ENCODE measurements around the gene DCT. TPM values are rescaled to one million over a fixed set of nuclear protein-coding genes. Genes with fewer than 3 reads are reported as not detected.

DCT gene
- total RNA-seq, 1 experiment from 2014 or later, result not detected

GRCh38 chr13:94416454-94417080, 62.9 kb downstream of the DCT start:
- no TSS peak for BruUV-seq (replicated peaks)
- ATAC-seq, result no peak

GRCh38 chr13:94415500-94416237, 63.8 kb downstream of the DCT start:
- ATAC-seq, result no peak
- TF ChIP-seq TCF7L2 (IDR thresholded peaks at IDR 0.05; ENCODE audit: low read depth, low read length), result no peak
- TF ChIP-seq REST (IDR thresholded peaks at IDR 0.05; ENCODE audit: insufficient read depth in 1 of 2, low read depth in 2 of 2, low read length in 1 of 2), result no peak
- TF ChIP-seq POLR2AphosphoS5 (IDR thresholded peaks at IDR 0.05; ENCODE audit: low read depth, low read length), result no peak
- no peak for TF ChIP-seq CTCF (IDR thresholded peaks at IDR 0.05)
- TF ChIP-seq SIN3A (IDR thresholded peaks at IDR 0.05; ENCODE audit: borderline replicate concordance, insufficient read depth, low read depth, low read length), result no peak
- H3K27ac ChIP-seq (ENCODE audit: low read length), result no peak overlapping the region
- H3K9me3 ChIP-seq (ENCODE audit: control insufficient read depth, insufficient read depth, low read depth, low read length), result no peaks in the 10 kb centered on the region; the same call in 1 of the 2 replicates
- H3K4me1 ChIP-seq (ENCODE audit: control insufficient read depth, insufficient read depth, low read length), result no peaks in the 10 kb centered on the region
- H3K4me3 ChIP-seq (ENCODE audit: low read depth in 2 of 2, low read length in 2 of 2), result no peak overlapping the region
- H3K36me3 ChIP-seq (ENCODE audit: control insufficient read depth, insufficient read depth, low read length), result no peaks in the 10 kb centered on the region
- no peak for DNase-seq (ENCODE audit: low read depth, low spot score)
- intact Hi-C loops (cut with micrococcal nuclease; ENCODE audit: unreplicated experiment), result no loop called here
- no TSS peak for BruUV-seq (replicated peaks)
- H3K27me3 ChIP-seq (ENCODE audit: control insufficient read depth, insufficient read depth, low read length), result no peaks in the 10 kb centered on the region
- ChIA-PET CTCF (no interaction called here), POLR2A (no interaction called here)
- in situ Hi-C loops (cut with HindIII; ENCODE audit: low pct_unique_long_range_greater_than_20kb, low sequenced_read_pairs), result no loop called here

More at GRCh38 chr13:94416454-94417080, 62.9 kb downstream of the DCT start:
- Histone ChIP-seq H3K4me3 (ENCODE audit: low read depth in 2 of 2, low read length in 2 of 2) (no peak overlapping the region), H3K27me3 (ENCODE audit: control insufficient read depth, insufficient read depth, low read length) (no peaks in the 10 kb centered on the region), H3K27ac (ENCODE audit: low read length) (no peak overlapping the region), H3K36me3 (ENCODE audit: control insufficient read depth, insufficient read depth, low read length) (no peaks in the 10 kb centered on the region), H3K9me3 (ENCODE audit: control insufficient read depth, insufficient read depth, low read depth, low read length) (no peaks in the 10 kb centered on the region; the same call in 1 of the 2 replicates), H3K4me1 (ENCODE audit: control insufficient read depth, insufficient read depth, low read length) (no peaks in the 10 kb centered on the region)
- TF ChIP-seq CTCF (IDR thresholded peaks at IDR 0.05), result peak; percentile 47
- TF ChIP-seq SIN3A (IDR thresholded peaks at IDR 0.05; ENCODE audit: borderline replicate concordance, insufficient read depth, low read depth, low read length), result no peak
- intact Hi-C loops (cut with micrococcal nuclease; ENCODE audit: unreplicated experiment), result no loop called here
- in situ Hi-C loops (cut with HindIII; ENCODE audit: low pct_unique_long_range_greater_than_20kb, low sequenced_read_pairs), result no loop called here
- CTCF ChIA-PET, result no interaction called here
- POLR2A ChIA-PET, result interaction anchor here (0.6 kb wide), 1 partner anchor 388 kb away, joined by 3 read pairs; no protein-coding TSS in a partner anchor
- no peak for DNase-seq (ENCODE audit: low read depth, low spot score)

All from Panc1 (cell line).